GM19324 (cell line): ENCODE results near the gene SRGAP2B.
"Not testable (repeated sequence)": the region's sequence is repeated elsewhere in the genome, so short reads cannot be mapped to it uniquely, and the experiment has no call there.

ENCODE experiments used
- ATAC-seq: cut with Tn5 transposase; IDR thresholded peaks from one replicate; pipeline ENCODE4 v1.9.1; 2021; ENCODE audit warnings: mild to moderate bottlenecking, moderate library complexity; ENCODE audit not compliant: unreplicated experiment, low FRiP score

The SRGAP2B gene

DNA sequence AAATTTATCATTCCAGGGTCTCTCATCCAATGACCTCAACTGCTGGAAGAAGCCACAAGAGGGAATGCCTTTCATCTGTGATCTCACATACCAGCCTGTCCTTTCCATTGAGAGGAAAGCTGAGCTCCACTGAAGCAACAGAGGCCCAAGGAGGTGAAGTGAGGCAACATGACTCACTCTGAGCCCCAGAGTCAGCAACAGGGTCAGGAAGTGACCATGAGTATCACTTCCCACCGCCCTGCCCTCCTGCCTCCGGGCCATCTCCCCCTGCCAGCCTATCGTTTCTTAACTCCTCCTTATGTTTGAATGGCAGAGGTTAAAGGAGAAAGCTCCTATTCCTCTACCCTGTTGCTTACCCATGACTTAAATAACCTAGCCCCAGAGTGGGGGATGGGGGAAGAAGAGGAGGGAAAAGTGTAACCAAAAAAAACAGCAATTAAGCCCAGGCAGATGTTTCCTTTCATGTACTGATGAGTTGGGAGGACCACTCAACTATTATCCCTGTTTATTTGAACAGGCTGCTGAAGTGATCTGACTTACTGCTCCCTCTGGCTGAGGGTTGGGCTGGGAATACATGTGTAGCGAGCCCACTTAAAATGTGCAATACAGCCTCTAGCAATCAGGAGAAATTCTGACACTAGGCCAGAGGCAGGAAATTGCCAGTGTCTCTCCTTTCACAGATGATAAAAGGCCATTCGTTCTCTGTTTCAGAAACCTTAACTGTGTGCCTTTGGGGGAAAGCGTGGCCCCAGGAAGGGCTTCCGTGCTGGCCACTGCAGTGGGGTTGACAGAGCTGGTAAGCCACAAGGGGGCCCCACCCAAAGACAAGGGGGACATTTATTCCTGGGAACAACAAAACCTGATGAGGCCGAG lies 177.7 kb downstream of the SRGAP2B start:
- not testable (repeated sequence) for ATAC-seq

DNA sequence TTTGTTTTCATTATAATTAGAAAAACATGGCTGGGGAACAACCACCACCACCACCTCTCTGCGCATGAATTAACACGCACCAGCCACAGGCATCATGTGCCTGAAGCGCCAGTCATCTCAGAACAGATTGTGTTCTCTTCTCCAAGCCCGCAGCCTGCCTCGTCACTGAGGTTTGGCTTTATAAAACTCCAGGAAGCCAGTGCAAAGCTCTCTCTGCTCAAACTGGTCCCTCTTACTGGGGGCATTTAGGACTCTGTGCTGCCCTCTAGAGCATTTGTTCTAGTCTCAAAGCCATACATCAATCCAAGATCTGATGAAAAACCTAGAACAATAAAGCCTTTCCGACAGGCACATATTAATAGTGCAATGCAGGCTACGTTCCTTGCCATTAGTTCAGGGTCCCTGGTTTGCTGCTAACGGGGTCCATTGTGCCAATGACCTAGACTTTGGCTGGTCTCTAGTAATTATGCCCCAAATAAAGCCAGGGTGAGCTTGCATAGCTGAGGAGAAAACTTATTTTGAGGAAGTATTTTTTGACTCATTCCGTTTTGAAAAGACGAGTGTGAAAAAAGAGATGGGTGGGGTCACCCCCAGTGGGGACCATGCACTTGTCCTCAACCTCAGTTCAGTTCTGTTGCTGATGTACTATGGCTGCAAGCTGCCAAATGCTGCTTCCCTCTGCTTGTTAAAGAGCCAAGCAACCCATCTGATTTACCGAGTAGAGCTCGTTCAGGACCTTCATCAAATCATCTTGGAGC lies 181.0 kb downstream of the SRGAP2B start:
- ATAC-seq = not testable (repeated sequence)

DNA sequence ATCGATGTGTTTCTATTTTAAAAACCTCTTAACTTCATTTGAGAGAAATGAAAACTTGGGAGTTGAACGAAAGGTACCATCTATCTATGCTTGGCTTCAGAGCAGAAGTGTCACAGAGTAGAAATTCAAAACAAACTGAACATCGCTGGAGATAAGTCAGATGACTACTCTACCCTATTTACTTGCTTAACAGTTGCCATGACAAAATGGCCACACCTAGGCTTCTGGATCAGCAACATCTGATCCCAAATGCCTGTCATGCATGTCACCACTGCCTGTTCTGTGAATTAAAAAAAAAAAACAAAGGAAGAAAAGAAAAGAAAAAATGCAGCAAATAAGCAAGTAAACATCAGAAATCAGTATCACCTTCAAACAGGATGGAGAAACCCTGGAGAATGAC lies 181.7 kb downstream of the SRGAP2B start:
- ATAC-seq = not testable (repeated sequence)

DNA sequence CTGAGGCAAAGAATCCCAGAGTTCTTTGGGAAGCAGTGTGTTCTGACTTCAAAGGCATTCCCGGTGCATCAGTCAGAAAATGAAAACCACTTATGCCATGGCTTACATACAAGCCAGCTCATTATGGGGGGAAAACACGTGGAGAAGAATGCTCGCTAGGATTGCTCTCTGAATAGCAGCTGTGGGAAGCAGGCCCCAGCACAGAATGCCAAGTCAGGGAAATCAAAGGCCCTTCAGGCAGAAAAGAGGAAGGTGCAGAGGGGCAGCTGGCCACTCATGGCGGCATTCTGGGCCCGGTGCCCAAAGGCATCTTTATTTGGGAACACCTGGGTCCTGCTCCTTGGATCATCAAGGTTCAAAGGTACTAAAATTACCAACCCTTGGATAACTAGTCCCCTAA lies 184.4 kb downstream of the SRGAP2B start:
- ATAC-seq = not testable (repeated sequence)

DNA sequence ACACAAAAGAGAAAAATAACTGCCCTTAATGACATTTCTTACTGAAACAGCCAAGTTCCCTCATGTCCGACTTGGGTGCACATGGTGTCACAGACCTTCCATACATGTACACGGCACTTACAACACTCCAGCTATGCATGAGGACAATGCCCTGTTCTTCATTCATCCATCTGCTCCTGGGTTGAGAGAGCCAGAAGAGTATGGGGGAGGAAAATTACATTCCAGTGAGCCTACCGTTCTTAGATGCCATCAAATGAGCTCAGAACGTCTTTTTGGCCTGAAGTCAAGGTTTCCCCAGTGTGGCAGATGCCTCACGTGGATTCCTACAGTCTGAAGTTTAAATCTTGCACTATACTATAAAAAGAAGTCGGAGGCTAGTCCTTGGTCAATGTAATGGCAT lies 194.3 kb downstream of the SRGAP2B start:
- ATAC-seq = not testable (repeated sequence)

DNA sequence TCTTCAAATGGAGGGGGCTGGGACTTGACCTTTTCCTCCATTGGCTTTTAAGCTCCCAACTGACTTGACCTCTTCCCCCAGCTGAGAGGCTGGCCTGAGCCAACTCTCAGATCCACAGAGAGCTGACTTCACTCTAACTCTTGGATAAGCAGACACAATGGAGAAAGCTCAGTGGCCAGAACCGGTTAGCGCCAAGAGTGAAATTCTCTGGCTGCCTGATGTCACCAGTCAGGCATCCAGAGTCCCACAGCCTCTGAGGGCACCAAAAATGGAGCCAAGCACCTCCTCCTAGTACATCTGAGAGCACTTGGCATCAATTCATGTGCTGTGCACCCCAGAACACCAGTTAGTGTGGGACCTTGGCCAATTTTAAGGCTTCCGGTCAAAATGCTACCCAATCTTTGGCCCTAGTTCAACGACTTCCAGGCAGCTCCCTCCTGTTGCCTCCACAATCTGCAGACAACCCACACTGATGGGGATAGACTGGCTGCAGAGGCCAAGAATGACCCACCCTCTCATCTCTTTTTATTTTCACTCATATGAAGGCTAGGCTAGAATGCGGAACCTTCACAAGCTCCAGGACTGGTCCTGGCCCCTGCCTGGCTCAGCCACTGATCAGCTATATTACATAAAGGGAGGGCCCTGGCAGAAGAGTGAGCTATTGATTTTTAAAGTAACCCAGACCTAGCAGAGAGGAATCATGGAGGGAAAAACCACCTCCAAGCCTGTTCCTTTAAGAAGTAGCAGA lies 200.5 kb downstream of the SRGAP2B start:
- not testable (repeated sequence) for ATAC-seq

GRCh38 chr1:144893710-144894438 lies 201.3 kb downstream of the SRGAP2B start:
- not testable (repeated sequence) for ATAC-seq

GRCh38 chr1:144893062-144893461 lies 202.1 kb downstream of the SRGAP2B start:
- not testable (repeated sequence) for ATAC-seq

GRCh38 chr1:144889450-144890115 lies 205.5 kb downstream of the SRGAP2B start:
- not testable (repeated sequence) for ATAC-seq

- ATAC-seq = not testable (repeated sequence)
Observed at GRCh38 chr1:144883022-144883421, 212.1 kb downstream of the SRGAP2B start.

DNA sequence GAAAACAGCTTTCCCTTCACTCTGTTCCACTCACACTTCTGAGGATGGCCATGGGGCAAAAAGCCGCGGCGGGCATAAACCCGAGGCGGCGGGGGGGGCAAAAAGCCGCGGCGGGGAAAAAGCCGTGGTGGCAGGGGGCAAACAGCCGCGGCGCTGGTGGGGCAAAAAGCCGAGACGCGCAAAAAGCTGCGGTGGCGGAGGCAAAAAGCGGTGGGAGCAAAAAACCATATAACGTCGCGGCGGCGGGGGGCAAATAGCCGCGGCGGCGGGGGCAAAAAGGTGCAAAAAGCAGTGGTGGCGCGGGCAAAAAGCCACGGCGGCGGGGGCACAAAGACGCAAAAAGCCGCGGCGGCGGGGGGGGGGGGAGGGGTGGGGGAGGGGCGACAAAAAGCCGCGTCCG lies 212.8 kb downstream of the SRGAP2B start:
- ATAC-seq = not testable (repeated sequence)

DNA sequence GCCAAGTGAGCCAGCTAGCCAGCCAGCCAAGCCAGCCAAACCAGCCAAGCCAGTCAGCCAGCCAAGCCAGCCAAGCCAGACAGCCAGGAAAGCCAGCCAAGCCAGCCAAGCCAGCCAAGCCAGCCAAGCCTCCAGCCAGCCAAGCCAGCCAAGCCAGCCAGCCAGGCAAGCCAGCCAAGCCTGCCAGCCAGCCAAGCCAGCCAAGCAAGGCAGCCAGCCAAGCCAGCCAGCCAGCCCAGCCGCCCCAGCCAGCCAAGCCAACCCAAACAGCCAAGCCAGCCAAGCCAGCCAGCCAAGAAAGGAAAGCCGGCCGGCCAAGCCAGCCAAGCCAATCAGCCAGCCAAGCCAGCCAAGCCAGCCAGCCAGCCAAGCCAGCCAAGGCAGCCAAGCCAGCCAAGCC lies 236.5 kb downstream of the SRGAP2B start:
- not testable (repeated sequence) for ATAC-seq
